OCI-LY7 (cell line): ENCODE data around the gene CHKA.

Source experiments
- CTCF ChIP-seq: fragments of 200-600 bp; sonication (generic); conservative IDR thresholded peaks from 2 replicates; pipeline ENCODE4 v1.5.1; 2014; ENCODE audit warnings: mild to moderate bottlenecking, antibody characterized with exemption, low read length, moderate library complexity, mixed read lengths
- EZH2phosphoT487 ChIP-seq: fragments of 200-600 bp; sonication (generic); IDR thresholded peaks from 2 replicates; pipeline ENCODE4 v1.6.1; 2018; ENCODE audit warnings: low read depth, borderline replicate concordance, mild to moderate bottlenecking, mixed run types, antibody characterized with exemption, low read length, moderate library complexity, mixed read lengths

- TF ChIP-seq CTCF, result no peak
- TF ChIP-seq EZH2phosphoT487, result no peak
These were observed 37.7 kb downstream of the CHKA start for GRCh38 chr11:68083517-68083916.
